Right atrium auricular region (tissue), 2 donors: ENCODE data around the gene RDH13. TPM values are rescaled to one million over a fixed set of nuclear protein-coding genes. Genes with fewer than 3 reads are reported as not detected.

ENCODE experiments used
- DNase-seq: peaks from one replicate; pipeline ENCODE4 v3.0.0-alpha.2; 2019; ENCODE audit warnings: low spot score
- H3K27ac ChIP-seq, 2 donors: fragments of 200-600 bp; sonication (generic); 1 replicate in 1 of 2; 2 replicates in 1 of 2; pipeline ENCODE4 v1.5.1; 2016 to 2019
- H3K27me3 ChIP-seq, 2 donors: fragments of 200-600 bp; sonication (generic); one replicate each; pipeline versions ENCODE4 v1.5.1 to v1.6.0; 2017 to 2019
- H3K36me3 ChIP-seq: fragments of 200-600 bp; sonication (generic); one replicate; pipeline ENCODE4 v1.5.1; 2016
- H3K4me1 ChIP-seq, 2 donors: fragments of 200-600 bp; sonication (generic); one replicate each; pipeline versions ENCODE4 v1.5.1 to v1.6.0; 2017 to 2019
- H3K4me3 ChIP-seq, 2 donors: fragments of 200-600 bp; sonication (generic); 1 replicate in 1 of 2; 2 replicates in 1 of 2; pipeline ENCODE4 v1.5.1; 2017 to 2019; ENCODE audit warnings: mild to moderate bottlenecking in 1 of 2, moderate library complexity in 1 of 2
- H3K9me3 ChIP-seq, 2 donors: fragments of 200-600 bp; sonication (generic); one replicate each; pipeline ENCODE4 v1.5.1; 2019
- CTCF ChIP-seq, 2 donors: fragments of 200-600 bp; sonication (generic); IDR thresholded peaks; one replicate each; pipeline ENCODE4 v1.5.1; 2019; ENCODE audit warnings: antibody characterized with exemption in 2 of 2
- total RNA-seq, 2 donors: library from RNA; depleted of rRNA; stranded (reverse); fragments of >200 nt; gene quantifications; one replicate each; pipeline ENCODE4 v1.1.0, GENCODE V29; 2016

RDH13 gene
- total RNA-seq, 2 donors from 2014 or later = 26.5 to 28.1 TPM

- no peak for DNase-seq
- Histone ChIP-seq H3K27me3 (no peaks in the 10 kb centered on the region), H3K4me3 (no peak overlapping the region), H3K9me3 (no peaks in the 10 kb centered on the region), H3K27ac (no peak overlapping the region), H3K4me1 (peaks cover 0 to 11% of the 10 kb centered on the region in 2 donors), H3K36me3 (peaks cover 51% of the 10 kb centered on the region)
- TF ChIP-seq CTCF (IDR thresholded peaks at IDR 0.05) = no peak
These were observed 4.0 kb downstream of the RDH13 start for GRCh38 chr19:55058781-55059610.

- no peaks in the 10 kb centered on the region for H3K27me3 ChIP-seq
These were observed 6.1 kb downstream of the RDH13 start for GRCh38 chr19:55056827-55057226.

GRCh38 chr19:55053735-55054134, 9.2 kb downstream of the RDH13 start:
- Histone ChIP-seq H3K27me3 (no peaks in the 10 kb centered on the region), H3K9me3 (no peaks in the 10 kb centered on the region), H3K4me3 (no peak overlapping the region), H3K36me3 (peaks cover 86% of the 10 kb centered on the region), H3K4me1 (no peaks in the 10 kb centered on the region), H3K27ac (no peak overlapping the region)
- no peak for DNase-seq
- TF ChIP-seq CTCF (IDR thresholded peaks at IDR 0.05) = no peak

More at GRCh38 chr19:55056827-55057226, 6.1 kb downstream of the RDH13 start:
- no peak for DNase-seq
- no peak overlapping the region for H3K27ac ChIP-seq
- no peak overlapping the region for H3K4me3 ChIP-seq
- no peak for TF ChIP-seq CTCF (IDR thresholded peaks at IDR 0.05)
- H3K9me3 ChIP-seq = no peaks in the 10 kb centered on the region
- peaks cover 0 to 2% of the 10 kb centered on the region in 2 donors for H3K4me1 ChIP-seq
- peaks cover 73% of the 10 kb centered on the region for H3K36me3 ChIP-seq

- no peak for DNase-seq
- H3K36me3 ChIP-seq = peaks cover 86% of the 10 kb centered on the region
- no peaks in the 10 kb centered on the region for H3K27me3 ChIP-seq
- no peak for TF ChIP-seq CTCF (IDR thresholded peaks at IDR 0.05)
- no peak overlapping the region for H3K4me3 ChIP-seq
- H3K27ac ChIP-seq = no peak overlapping the region
- H3K9me3 ChIP-seq = no peaks in the 10 kb centered on the region
- H3K4me1 ChIP-seq = no peaks in the 10 kb centered on the region
These were observed 12.0 kb downstream of the RDH13 start for GRCh38 chr19:55050749-55051532.

- Histone ChIP-seq H3K27ac (no peak overlapping the region), H3K4me1 (no peaks in the 10 kb centered on the region), H3K4me3 (no peak overlapping the region), H3K27me3 (no peaks in the 10 kb centered on the region), H3K9me3 (no peaks in the 10 kb centered on the region), H3K36me3 (peaks cover 82% of the 10 kb centered on the region)
- no peak for TF ChIP-seq CTCF (IDR thresholded peaks at IDR 0.05)
- no peak for DNase-seq
These were observed 14.5 kb downstream of the RDH13 start for GRCh38 chr19:55048446-55048845.
